ENCODE measurements around the gene GOLGA8O.
"Not testable (repeated sequence)": the region's sequence is repeated elsewhere in the genome, so short reads cannot be mapped to it uniquely, and the experiment has no call there.

Gene GOLGA8O

GRCh38 chr15:32455534-32455933, at the start of gene GOLGA8O:
GOLGA8O (minus strand) TSS chr15:32455634; CDS start chr15:32455536, 98 bp downstream.
- H3K79me2 ChIP-seq; H3K9me3 ChIP-seq (ENCODE audit: control insufficient read depth, low read length); H3K4me2 ChIP-seq (ENCODE audit: low read length); H3K4me1 ChIP-seq; H3K36me3 ChIP-seq (ENCODE audit: control insufficient read depth, insufficient read depth, low read length); H3K9ac ChIP-seq; H2AFZ ChIP-seq; H3K27ac ChIP-seq; H3K27me3 ChIP-seq (ENCODE audit: control insufficient read depth, insufficient read depth, low read length); H3K4me3 ChIP-seq (ENCODE audit: low read depth, low read length): not testable (repeated sequence)

- not testable (repeated sequence) for H3K79me2 ChIP-seq; H3K27ac ChIP-seq; H3K4me2 ChIP-seq (ENCODE audit: low read length); H2AFZ ChIP-seq; H3K4me3 ChIP-seq (ENCODE audit: low read depth, low read length); H3K9ac ChIP-seq; H3K4me1 ChIP-seq; H3K9me3 ChIP-seq (ENCODE audit: control insufficient read depth, low read length); H3K27me3 ChIP-seq (ENCODE audit: control insufficient read depth, insufficient read depth, low read length); H3K36me3 ChIP-seq (ENCODE audit: control insufficient read depth, insufficient read depth, low read length)
These were observed 48.8 kb upstream of the GOLGA8O start for GRCh38 chr15:32504152-32504811.

- H3K9ac ChIP-seq; H3K36me3 ChIP-seq (ENCODE audit: control insufficient read depth, insufficient read depth, low read length); H2AFZ ChIP-seq; H3K4me2 ChIP-seq (ENCODE audit: low read length); H3K27me3 ChIP-seq (ENCODE audit: control insufficient read depth, insufficient read depth, low read length); H3K9me3 ChIP-seq (ENCODE audit: control insufficient read depth, low read length); H3K79me2 ChIP-seq; H3K4me1 ChIP-seq; H3K4me3 ChIP-seq (ENCODE audit: low read depth, low read length); H3K27ac ChIP-seq: not testable (repeated sequence)
These were observed 47.5 kb upstream of the GOLGA8O start for GRCh38 chr15:32502946-32503345.

- H3K27me3 ChIP-seq (ENCODE audit: control insufficient read depth, insufficient read depth, low read length); H2AFZ ChIP-seq; H3K9ac ChIP-seq; H3K4me2 ChIP-seq (ENCODE audit: low read length); H3K36me3 ChIP-seq (ENCODE audit: control insufficient read depth, insufficient read depth, low read length); H3K9me3 ChIP-seq (ENCODE audit: control insufficient read depth, low read length); H3K27ac ChIP-seq; H3K79me2 ChIP-seq; H3K4me3 ChIP-seq (ENCODE audit: low read depth, low read length); H3K4me1 ChIP-seq: not testable (repeated sequence)
These were observed 37.3 kb upstream of the GOLGA8O start for GRCh38 chr15:32492768-32493167.

GRCh38 chr15:32486474-32486873, 31.0 kb upstream of the GOLGA8O start:
- not testable (repeated sequence) for H3K4me2 ChIP-seq (ENCODE audit: low read length); H3K27ac ChIP-seq

GRCh38 chr15:32483377-32483776, 27.9 kb upstream of the GOLGA8O start:
- H2AFZ ChIP-seq; H3K9ac ChIP-seq; H3K27me3 ChIP-seq (ENCODE audit: control insufficient read depth, insufficient read depth, low read length); H3K4me2 ChIP-seq (ENCODE audit: low read length); H3K4me1 ChIP-seq; H3K27ac ChIP-seq; H3K9me3 ChIP-seq (ENCODE audit: control insufficient read depth, low read length); H3K36me3 ChIP-seq (ENCODE audit: control insufficient read depth, insufficient read depth, low read length); H3K4me3 ChIP-seq (ENCODE audit: low read depth, low read length); H3K79me2 ChIP-seq: not testable (repeated sequence)

More at GRCh38 chr15:32486474-32486873, 31.0 kb upstream of the GOLGA8O start:
- not testable (repeated sequence) for H3K79me2 ChIP-seq; H3K9ac ChIP-seq; H3K4me1 ChIP-seq; H3K36me3 ChIP-seq (ENCODE audit: control insufficient read depth, insufficient read depth, low read length); H3K4me3 ChIP-seq (ENCODE audit: low read depth, low read length); H3K9me3 ChIP-seq (ENCODE audit: control insufficient read depth, low read length); H2AFZ ChIP-seq; H3K27me3 ChIP-seq (ENCODE audit: control insufficient read depth, insufficient read depth, low read length)

- not testable (repeated sequence) for H3K36me3 ChIP-seq (ENCODE audit: control insufficient read depth, insufficient read depth, low read length); H2AFZ ChIP-seq; H3K27ac ChIP-seq; H3K4me1 ChIP-seq; H3K4me2 ChIP-seq (ENCODE audit: low read length); H3K27me3 ChIP-seq (ENCODE audit: control insufficient read depth, insufficient read depth, low read length); H3K4me3 ChIP-seq (ENCODE audit: low read depth, low read length); H3K79me2 ChIP-seq; H3K9ac ChIP-seq; H3K9me3 ChIP-seq (ENCODE audit: control insufficient read depth, low read length)
These were observed 26.2 kb upstream of the GOLGA8O start for GRCh38 chr15:32481683-32482082.

- H3K9ac ChIP-seq; H3K27ac ChIP-seq; H3K27me3 ChIP-seq (ENCODE audit: control insufficient read depth, insufficient read depth, low read length); H3K4me1 ChIP-seq; H3K36me3 ChIP-seq (ENCODE audit: control insufficient read depth, insufficient read depth, low read length); H3K79me2 ChIP-seq; H3K4me2 ChIP-seq (ENCODE audit: low read length); H3K9me3 ChIP-seq (ENCODE audit: control insufficient read depth, low read length); H3K4me3 ChIP-seq (ENCODE audit: low read depth, low read length); H2AFZ ChIP-seq: not testable (repeated sequence)
These were observed 12.6 kb upstream of the GOLGA8O start for GRCh38 chr15:32468076-32468475.

- H3K4me3 ChIP-seq (ENCODE audit: low read depth, low read length); H3K9ac ChIP-seq; H3K27me3 ChIP-seq (ENCODE audit: control insufficient read depth, insufficient read depth, low read length); H3K36me3 ChIP-seq (ENCODE audit: control insufficient read depth, insufficient read depth, low read length); H3K79me2 ChIP-seq; H3K4me2 ChIP-seq (ENCODE audit: low read length); H3K27ac ChIP-seq; H3K4me1 ChIP-seq; H3K9me3 ChIP-seq (ENCODE audit: control insufficient read depth, low read length); H2AFZ ChIP-seq: not testable (repeated sequence)
These were observed 14.9 kb downstream of the GOLGA8O start for GRCh38 chr15:32440445-32440977.

- H3K27ac ChIP-seq; H3K79me2 ChIP-seq; H3K4me1 ChIP-seq; H3K27me3 ChIP-seq (ENCODE audit: control insufficient read depth, insufficient read depth, low read length); H3K4me3 ChIP-seq (ENCODE audit: low read depth, low read length); H2AFZ ChIP-seq; H3K4me2 ChIP-seq (ENCODE audit: low read length); H3K9ac ChIP-seq; H3K36me3 ChIP-seq (ENCODE audit: control insufficient read depth, insufficient read depth, low read length); H3K9me3 ChIP-seq (ENCODE audit: control insufficient read depth, low read length): not testable (repeated sequence)
These were observed 21.1 kb downstream of the GOLGA8O start for GRCh38 chr15:32434102-32434963.

GRCh38 chr15:32427635-32428034, 27.8 kb downstream of the GOLGA8O start:
- H3K27me3 ChIP-seq (ENCODE audit: control insufficient read depth, insufficient read depth, low read length); H3K4me3 ChIP-seq (ENCODE audit: low read depth, low read length); H3K9ac ChIP-seq; H3K79me2 ChIP-seq; H3K4me1 ChIP-seq; H3K36me3 ChIP-seq (ENCODE audit: control insufficient read depth, insufficient read depth, low read length); H2AFZ ChIP-seq; H3K9me3 ChIP-seq (ENCODE audit: control insufficient read depth, low read length); H3K4me2 ChIP-seq (ENCODE audit: low read length); H3K27ac ChIP-seq: not testable (repeated sequence)
